MCF 10A (cell line): ENCODE measurements around the gene NUBPL. TPM values are rescaled to one million over a fixed set of nuclear protein-coding genes. Genes with fewer than 3 reads are reported as not detected.
A peak's percentile ranks its signal among the peaks of the same experiment; 100 is the strongest.

ENCODE experiments used
- BruUV-seq: library from RNA; stranded (reverse); fragments of 400-500 nt; replicated peaks from 2 replicates; lab custom pipeline; 2021; lab: Mats Ljungman, UMichigan
- CTCF ChIA-PET: fragments of 300-600 bp; sonication (Branson Sonifier 250); formaldehyde crosslinking; extraction: SDS; loops from one replicate; lab custom pipeline; 2021; ENCODE audit warnings: antibody characterized with exemption, inconsistent platforms; lab: Yijun Ruan, JAX
- POLR2A ChIA-PET: fragments of 300-600, 350-650 bp; sonication (Branson Sonifier 250); formaldehyde crosslinking; extraction: SDS; loops from one replicate; lab custom pipeline; 2020; ENCODE audit warnings: antibody characterized with exemption, inconsistent platforms; lab: Yijun Ruan, JAX
- DNase-seq: peaks from one replicate; pipeline ENCODE4 v3.0.0-alpha.2; 2018; ENCODE audit not compliant: unreplicated experiment
- H3K27ac Mint-ChIP-seq: one replicate; pipeline ENCODE4 v1.8.0; 2022; ENCODE audit warnings: mild to moderate bottlenecking, low read depth, mixed read lengths; ENCODE audit not compliant: unreplicated experiment
- H3K27me3 Mint-ChIP-seq: one replicate; pipeline ENCODE4 v1.8.0; 2022; ENCODE audit warnings: mixed read lengths; ENCODE audit not compliant: insufficient read depth, unreplicated experiment
- H3K36me3 Mint-ChIP-seq: one replicate; pipeline ENCODE4 v1.8.0; 2022; ENCODE audit warnings: mild to moderate bottlenecking, moderate library complexity, mixed read lengths; ENCODE audit not compliant: insufficient read depth, unreplicated experiment
- H3K4me1 Mint-ChIP-seq: one replicate; pipeline ENCODE4 v1.8.0; 2022; ENCODE audit warnings: mixed read lengths; ENCODE audit not compliant: insufficient read depth, unreplicated experiment
- H3K4me3 Mint-ChIP-seq: one replicate; pipeline ENCODE4 v1.8.0; 2022; ENCODE audit warnings: mild to moderate bottlenecking, moderate library complexity, mixed read lengths; ENCODE audit not compliant: unreplicated experiment
- H3K9me3 Mint-ChIP-seq: one replicate; pipeline ENCODE4 v1.8.0; 2022; ENCODE audit warnings: mixed read lengths; ENCODE audit not compliant: unreplicated experiment
- CTCF ChIP-seq: fragments of 200-600 bp; IDR thresholded peaks from one replicate; pipeline ENCODE4 v1.8.0; 2022; ENCODE audit warnings: antibody characterized with exemption, mild to moderate bottlenecking; ENCODE audit not compliant: unreplicated experiment
- intact Hi-C: fragments of 100-400 bp; cut with micrococcal nuclease; formaldehyde crosslinking; loops from 2 replicates; pipeline ENCODE4 v1.14.1; 2022
- total RNA-seq: library from RNA; stranded (reverse); gene quantifications from 2 replicates; pipeline ENCODE4 v1.2.3, GENCODE V29; 2022

Gene NUBPL
- total RNA-seq, 1 experiment from 2014 or later = 12.3 TPM

GRCh38 chr14:31556191-31556590 is 5.0 kb upstream of the NUBPL start:
- Mint-ChIP-seq H3K27me3 (peaks cover 45% of the 10 kb centered on the region), H3K27ac (no peak overlapping the region), H3K36me3 (no peaks in the 10 kb centered on the region), H3K4me1 (peaks cover 9% of the 10 kb centered on the region), H3K4me3 (no peak overlapping the region), H3K9me3 (no peaks in the 10 kb centered on the region)
- DNase-seq = no peak
- ChIA-PET POLR2A (no interaction called here), CTCF (interaction anchor here (0.6 to 1.3 kb wide), 2 partner anchors 95 to 695 kb away, joined by 3 to 4 read pairs; no protein-coding TSS in a partner anchor)
- TF ChIP-seq CTCF = no peak
- BruUV-seq = no TSS peak
- intact Hi-C loops = no loop called here

- POLR2A ChIA-PET = interaction anchor here (1.0 to 1.4 kb wide), 2 partner anchors 10 to 103 kb away, joined by 3 read pairs; partner anchors contain the start of gene DTD2
- no peak for TF ChIP-seq CTCF
- CTCF ChIA-PET = no interaction called here
- peaks cover 26% of the 10 kb centered on the region for H3K27me3 Mint-ChIP-seq
- peaks cover 5% of the 10 kb centered on the region for H3K36me3 Mint-ChIP-seq
- no peak for DNase-seq
- no peaks in the 10 kb centered on the region for H3K9me3 Mint-ChIP-seq
- H3K27ac Mint-ChIP-seq = no peak overlapping the region
- intact Hi-C loops = no loop called here
- BruUV-seq = no TSS peak
- no peak overlapping the region for H3K4me3 Mint-ChIP-seq
- H3K4me1 Mint-ChIP-seq = peaks cover 18% of the 10 kb centered on the region
Observed at GRCh38 chr14:31559939-31560338, 1.3 kb upstream of the NUBPL start.

- peaks cover 18% of the 10 kb centered on the region for H3K4me1 Mint-ChIP-seq
- CTCF ChIA-PET = no interaction called here
- peaks cover 22% of the 10 kb centered on the region for H3K27me3 Mint-ChIP-seq
- POLR2A ChIA-PET = interaction anchor here (0.6 to 1.4 kb wide), 7 partner anchors 9 to 198 kb away, joined by 3 to 4 read pairs (median 3); partner anchors contain the start of gene DTD2
- no peak for TF ChIP-seq CTCF
- H3K4me3 Mint-ChIP-seq = peak overlapping the region; percentile 96
- no peak for DNase-seq
- peaks cover 5% of the 10 kb centered on the region for H3K36me3 Mint-ChIP-seq
- intact Hi-C loops = no loop called here
- H3K9me3 Mint-ChIP-seq = no peaks in the 10 kb centered on the region
- BruUV-seq = TSS peak; percentile 100
- H3K27ac Mint-ChIP-seq = peak overlapping the region; percentile 98
Observed at GRCh38 chr14:31560759-31561154, 447 bp upstream of the NUBPL start.

- Mint-ChIP-seq H3K27ac (no peak overlapping the region), H3K4me3 (no peak overlapping the region), H3K27me3 (no peaks in the 10 kb centered on the region), H3K36me3 (peaks cover 12% of the 10 kb centered on the region), H3K9me3 (no peaks in the 10 kb centered on the region), H3K4me1 (peaks cover 23% of the 10 kb centered on the region)
- ChIA-PET CTCF (interaction anchor here (0.6 kb wide), 1 partner anchor 781 kb away, joined by 3 read pairs; no protein-coding TSS in a partner anchor), POLR2A (interaction anchor here (0.6 kb wide), 1 partner anchor 261 kb away, joined by 3 read pairs; no protein-coding TSS in a partner anchor)
- no TSS peak for BruUV-seq
- DNase-seq = no peak
- intact Hi-C loops = no loop called here
- no peak for TF ChIP-seq CTCF
Observed at GRCh38 chr14:31564194-31564593, 3.0 kb downstream of the NUBPL start.
